Measurements from ENCODE around the gene FNIP2. TPM values are rescaled to one million over a fixed set of nuclear protein-coding genes. Genes with fewer than 3 reads are reported as not detected.

FNIP2 gene
- total RNA-seq, 1 donor from 2014 or later, result 44.2 TPM

DNA sequence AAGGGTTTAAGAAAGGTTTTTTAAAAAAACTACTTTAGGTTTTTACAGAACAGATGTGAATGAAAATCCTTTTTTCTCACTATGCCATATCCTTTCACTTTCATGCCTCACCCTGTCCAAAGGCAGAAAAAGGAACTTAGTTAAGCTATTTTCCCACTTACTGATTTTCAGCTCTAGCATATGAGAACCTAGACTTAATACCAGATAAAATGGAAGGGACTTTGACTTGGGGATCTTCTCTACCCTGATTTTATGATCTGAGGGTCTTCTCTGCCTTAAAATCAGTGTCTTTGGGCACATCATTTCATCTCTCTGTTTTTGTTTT lies 42.4 kb downstream of the FNIP2 start:
- H3K4me3 ChIP-seq (ENCODE audit: low read depth, low read length), result no peak overlapping the region
- TF ChIP-seq CTCF (IDR thresholded peaks at IDR 0.05; ENCODE audit: insufficient read depth, low read length, poor library complexity, severe bottlenecking), result no peak
- H3K27me3 ChIP-seq (ENCODE audit: control insufficient read depth, insufficient read depth, low read length), result no peaks in the 10 kb centered on the region
- H3K36me3 ChIP-seq (ENCODE audit: control insufficient read depth, insufficient read depth, low read length), result no peaks in the 10 kb centered on the region
- no peak for DNase-seq (ENCODE audit: low read depth)

DNA sequence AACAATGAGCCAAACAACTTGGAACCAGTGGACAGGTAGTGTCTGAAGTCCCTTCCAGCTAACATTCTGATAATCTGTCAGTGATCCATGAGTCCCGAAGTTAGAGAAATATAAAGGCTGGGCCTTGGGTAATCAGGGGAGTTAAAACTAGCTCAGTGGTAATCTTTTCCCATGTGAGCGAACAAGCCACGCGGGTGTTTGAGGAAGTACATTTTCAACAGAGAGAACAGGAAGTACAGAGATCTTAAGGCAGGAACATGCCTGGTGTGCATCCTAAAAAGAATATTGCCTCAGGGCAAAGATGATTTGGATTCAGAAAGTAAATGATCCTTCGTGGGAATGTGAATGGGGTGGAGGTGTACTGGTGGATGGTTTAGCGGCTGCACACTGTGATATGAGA lies 42.9 kb downstream of the FNIP2 start:
- DNase-seq (ENCODE audit: low read depth), result no peak
- H3K4me3 ChIP-seq (ENCODE audit: low read depth, low read length), result no peak overlapping the region
- no peaks in the 10 kb centered on the region for H3K36me3 ChIP-seq (ENCODE audit: control insufficient read depth, insufficient read depth, low read length)

DNA sequence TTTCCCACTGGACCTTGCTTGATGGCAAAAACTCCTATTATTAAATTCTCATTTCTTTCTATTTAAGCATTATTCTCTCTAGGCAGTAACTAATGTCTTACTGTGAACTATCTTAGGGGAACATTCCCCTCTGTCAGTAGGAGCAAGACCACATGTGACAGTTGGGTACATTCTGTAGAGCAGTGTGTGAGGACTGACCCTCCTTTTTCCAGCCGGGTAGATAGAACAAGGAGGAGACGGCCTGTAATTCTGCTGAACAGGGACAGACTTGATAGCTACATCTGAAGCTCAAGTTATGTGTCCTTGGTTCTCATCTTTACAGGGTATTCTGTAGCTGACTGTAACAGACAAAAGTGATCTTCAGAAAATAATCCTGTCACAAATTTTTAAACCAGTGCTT lies 43.3 kb downstream of the FNIP2 start:
- Histone ChIP-seq H3K27me3 (ENCODE audit: control insufficient read depth, insufficient read depth, low read length) (no peaks in the 10 kb centered on the region), H3K36me3 (ENCODE audit: control insufficient read depth, insufficient read depth, low read length) (no peaks in the 10 kb centered on the region), H3K4me3 (ENCODE audit: low read depth, low read length) (no peak overlapping the region)
- no peak for TF ChIP-seq CTCF (IDR thresholded peaks at IDR 0.05; ENCODE audit: insufficient read depth, low read length, poor library complexity, severe bottlenecking)
- no peak for DNase-seq (ENCODE audit: low read depth)

More for the DNA sequence above, 42.9 kb downstream of the FNIP2 start:
- no peak for TF ChIP-seq CTCF (IDR thresholded peaks at IDR 0.05; ENCODE audit: insufficient read depth, low read length, poor library complexity, severe bottlenecking)
- H3K27me3 ChIP-seq (ENCODE audit: control insufficient read depth, insufficient read depth, low read length), result no peaks in the 10 kb centered on the region

- H3K36me3 ChIP-seq (ENCODE audit: control insufficient read depth, insufficient read depth, low read length), result no peaks in the 10 kb centered on the region
- no peak overlapping the region for H3K4me3 ChIP-seq (ENCODE audit: low read depth, low read length)
- no peak for DNase-seq (ENCODE audit: low read depth)
- H3K27me3 ChIP-seq (ENCODE audit: control insufficient read depth, insufficient read depth, low read length), result no peaks in the 10 kb centered on the region
- no peak for TF ChIP-seq CTCF (IDR thresholded peaks at IDR 0.05; ENCODE audit: insufficient read depth, low read length, poor library complexity, severe bottlenecking)
Observed at GRCh38 chr4:158812543-158812942, 43.7 kb downstream of the FNIP2 start.

DNA sequence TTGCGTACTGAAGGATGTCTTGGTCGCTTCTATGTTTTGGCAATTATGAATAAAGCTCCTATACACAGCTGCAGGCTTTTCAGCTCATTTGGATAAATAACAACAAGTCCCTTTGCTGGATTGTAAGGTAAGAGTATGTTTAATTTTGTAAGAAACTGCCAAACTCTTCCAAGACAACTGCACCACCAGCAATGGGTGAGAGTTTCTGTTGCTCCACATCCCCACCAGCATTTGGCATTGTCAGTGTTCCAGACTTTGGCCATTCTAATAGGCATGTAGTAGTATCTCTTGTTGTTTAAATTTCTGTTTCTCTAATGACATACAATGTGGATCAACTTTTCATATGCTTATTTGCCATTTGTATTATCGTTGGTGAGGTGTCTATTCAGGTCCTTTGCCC lies 44.3 kb downstream of the FNIP2 start:
- Histone ChIP-seq H3K36me3 (ENCODE audit: control insufficient read depth, insufficient read depth, low read length) (no peaks in the 10 kb centered on the region), H3K27me3 (ENCODE audit: control insufficient read depth, insufficient read depth, low read length) (no peaks in the 10 kb centered on the region), H3K4me3 (ENCODE audit: low read depth, low read length) (no peak overlapping the region)
- DNase-seq (ENCODE audit: low read depth), result no peak
- no peak for TF ChIP-seq CTCF (IDR thresholded peaks at IDR 0.05; ENCODE audit: insufficient read depth, low read length, poor library complexity, severe bottlenecking)

DNA sequence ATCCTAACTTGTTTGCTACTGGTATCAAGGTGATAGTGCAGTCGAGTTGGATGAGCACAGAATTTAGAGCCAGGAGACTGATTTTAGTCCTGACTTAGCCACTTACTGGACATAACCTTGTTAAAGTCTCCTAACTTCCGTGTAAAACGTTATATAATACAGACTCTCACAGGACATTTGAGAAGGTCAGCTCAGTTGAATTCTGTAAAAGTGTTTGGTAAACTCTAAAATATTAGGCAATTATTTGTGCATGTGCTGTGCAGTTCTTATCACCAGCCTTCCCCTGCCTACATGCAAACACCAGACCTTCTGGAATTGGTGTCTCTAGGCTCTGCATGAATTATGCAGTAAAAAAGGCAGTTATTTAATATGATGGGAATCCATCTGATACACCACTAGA lies 45.4 kb downstream of the FNIP2 start:
- DNase-seq (ENCODE audit: low read depth), result no peak
- no peaks in the 10 kb centered on the region for H3K27me3 ChIP-seq (ENCODE audit: control insufficient read depth, insufficient read depth, low read length)
- H3K36me3 ChIP-seq (ENCODE audit: control insufficient read depth, insufficient read depth, low read length), result no peaks in the 10 kb centered on the region
- no peak overlapping the region for H3K4me3 ChIP-seq (ENCODE audit: low read depth, low read length)
- TF ChIP-seq CTCF (IDR thresholded peaks at IDR 0.05; ENCODE audit: insufficient read depth, low read length, poor library complexity, severe bottlenecking), result no peak
